ENCODE results near the gene KDM7A. TPM values are rescaled to one million over a fixed set of nuclear protein-coding genes. Genes with fewer than 3 reads are reported as not detected.

Gene KDM7A
- total RNA-seq, 2 experiments from 2014 or later, result 3.3 TPM

DNA sequence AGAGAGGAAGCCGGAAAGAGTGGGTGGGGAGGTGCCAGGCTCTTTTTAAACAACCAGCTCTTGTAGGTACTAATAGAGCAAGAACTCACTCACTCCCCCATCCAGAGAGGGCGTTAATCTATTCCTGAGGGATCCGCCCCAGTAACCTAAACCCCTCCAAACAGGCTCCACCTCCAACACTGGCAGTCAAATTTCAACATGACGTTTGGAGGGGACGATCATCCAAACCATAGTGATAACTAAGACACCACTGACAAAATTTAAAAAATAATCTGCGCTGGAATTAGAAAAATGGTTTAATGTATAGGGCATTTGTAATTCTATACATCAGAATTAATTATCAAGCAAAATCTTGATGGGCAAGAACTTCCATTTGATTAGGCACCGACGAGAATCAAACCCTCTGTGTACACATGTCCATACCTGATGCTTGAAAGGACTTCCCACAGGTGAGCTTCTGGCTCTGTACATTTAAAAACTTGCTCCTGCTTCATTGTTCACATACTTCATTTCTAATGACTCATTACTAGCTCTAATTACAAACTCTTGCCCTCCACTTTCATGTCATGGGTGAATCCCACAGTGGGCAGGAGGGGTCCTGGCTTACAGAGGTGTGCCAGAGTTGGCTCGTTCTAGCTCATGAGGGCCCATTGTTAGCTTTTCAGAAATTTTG lies 20.6 kb upstream of the KDM7A start:
- intact Hi-C loops (cut with micrococcal nuclease; ENCODE audit: unreplicated experiment), result no loop called here

DNA sequence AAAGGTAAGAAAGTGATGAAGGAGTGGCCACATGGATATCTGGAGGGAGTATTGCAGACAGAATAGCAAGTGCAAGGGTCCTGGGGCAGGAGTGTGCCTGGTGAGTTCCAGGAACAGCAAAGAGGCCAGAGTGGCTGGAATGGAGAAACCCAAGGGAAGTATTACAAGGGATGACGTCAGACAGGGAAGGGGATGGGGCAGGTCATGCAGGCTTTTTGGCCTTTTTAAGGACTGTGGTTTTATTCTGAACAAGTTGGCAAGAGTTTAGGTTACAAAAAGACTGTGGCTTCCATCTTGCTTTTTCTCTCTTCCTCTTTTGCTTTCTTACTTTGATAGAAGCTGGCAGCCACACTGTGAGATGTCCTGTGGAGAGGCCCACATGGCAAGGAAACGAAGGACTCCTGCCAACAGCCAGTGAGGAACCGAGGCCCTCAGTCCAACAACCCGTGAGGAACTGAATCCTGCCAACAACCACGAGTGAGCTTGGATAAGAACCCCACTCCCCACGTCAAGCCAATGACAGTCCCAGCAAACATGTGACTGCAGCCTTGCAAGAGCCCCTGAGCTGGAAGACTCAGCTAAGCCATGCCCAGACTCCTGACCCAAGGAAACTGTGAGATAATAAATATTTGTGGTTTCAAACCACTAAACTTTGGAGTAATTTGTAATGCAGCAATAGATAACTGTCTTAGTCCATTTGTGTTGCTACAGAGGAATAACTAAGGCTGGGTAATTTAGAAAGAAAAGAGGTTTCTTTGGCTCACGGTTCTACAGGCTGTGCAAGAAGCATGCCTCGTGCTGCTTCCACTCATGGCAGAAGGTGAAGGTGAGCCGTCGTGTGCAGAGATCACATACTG lies 19.8 kb upstream of the KDM7A start:
- Histone ChIP-seq H3K4me1 (ENCODE audit: insufficient read depth, low read length, poor library complexity, severe bottlenecking) (peaks cover 5% of the 10 kb centered on the region), H3K4me2 (ENCODE audit: low read length) (no peak overlapping the region), H3K79me2 (ENCODE audit: insufficient read depth, low read depth, low read length) (no peaks in the 10 kb centered on the region), H4K20me1 (ENCODE audit: insufficient read depth, low read length) (no peaks in the 10 kb centered on the region), H2AFZ (ENCODE audit: low read length) (no peak overlapping the region), H3K36me3 (ENCODE audit: insufficient read depth, low read length) (no peaks in the 10 kb centered on the region), H3K9me2 (ENCODE audit: insufficient read depth, low read length) (no peaks in the 10 kb centered on the region), H3K27ac (ENCODE audit: low read depth, low read length, poor library complexity, severe bottlenecking) (no peak overlapping the region), H3K4me3 (ENCODE audit: low read depth, low read length, poor library complexity, severe bottlenecking) (no peak overlapping the region), H3K9me3 (ENCODE audit: low read length) (no peaks in the 10 kb centered on the region)
- TF ChIP-seq EZH2phosphoT487 (IDR thresholded peaks at IDR 0.05; ENCODE audit: borderline replicate concordance, low read depth, low read length), result no peak
- TF ChIP-seq, protein P1, sequence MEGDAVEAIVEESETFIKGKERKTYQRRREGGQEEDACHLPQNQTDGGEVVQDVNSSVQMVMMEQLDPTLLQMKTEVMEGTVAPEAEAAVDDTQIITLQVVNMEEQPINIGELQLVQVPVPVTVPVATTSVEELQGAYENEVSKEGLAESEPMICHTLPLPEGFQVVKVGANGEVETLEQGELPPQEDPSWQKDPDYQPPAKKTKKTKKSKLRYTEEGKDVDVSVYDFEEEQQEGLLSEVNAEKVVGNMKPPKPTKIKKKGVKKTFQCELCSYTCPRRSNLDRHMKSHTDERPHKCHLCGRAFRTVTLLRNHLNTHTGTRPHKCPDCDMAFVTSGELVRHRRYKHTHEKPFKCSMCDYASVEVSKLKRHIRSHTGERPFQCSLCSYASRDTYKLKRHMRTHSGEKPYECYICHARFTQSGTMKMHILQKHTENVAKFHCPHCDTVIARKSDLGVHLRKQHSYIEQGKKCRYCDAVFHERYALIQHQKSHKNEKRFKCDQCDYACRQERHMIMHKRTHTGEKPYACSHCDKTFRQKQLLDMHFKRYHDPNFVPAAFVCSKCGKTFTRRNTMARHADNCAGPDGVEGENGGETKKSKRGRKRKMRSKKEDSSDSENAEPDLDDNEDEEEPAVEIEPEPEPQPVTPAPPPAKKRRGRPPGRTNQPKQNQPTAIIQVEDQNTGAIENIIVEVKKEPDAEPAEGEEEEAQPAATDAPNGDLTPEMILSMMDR (conservative IDR thresholded peaks at IDR 0.05; ENCODE audit: low read length), result no peak
- ChIA-PET POLR2A (interaction anchor here (0.7 kb wide), 1 partner anchor 681 kb away, joined by 3 read pairs; no protein-coding TSS in a partner anchor), CTCF (ENCODE audit: unreplicated experiment) (no interaction called here)
- intact Hi-C loops (cut with micrococcal nuclease; ENCODE audit: unreplicated experiment), result no loop called here
- no TSS peak for BruUV-seq (replicated peaks)
- no peak for DNase-seq (ENCODE audit: low spot score)

More for the DNA sequence above, 20.6 kb upstream of the KDM7A start:
- Histone ChIP-seq H3K79me2 (ENCODE audit: insufficient read depth, low read depth, low read length) (no peaks in the 10 kb centered on the region), H3K36me3 (ENCODE audit: insufficient read depth, low read length) (no peaks in the 10 kb centered on the region), H3K27ac (ENCODE audit: low read depth, low read length, poor library complexity, severe bottlenecking) (no peak overlapping the region), H3K9me2 (ENCODE audit: insufficient read depth, low read length) (no peaks in the 10 kb centered on the region), H2AFZ (ENCODE audit: low read length) (no peak overlapping the region), H3K4me3 (ENCODE audit: low read depth, low read length, poor library complexity, severe bottlenecking) (no peak overlapping the region), H3K4me2 (ENCODE audit: low read length) (no peak overlapping the region), H3K9me3 (ENCODE audit: low read length) (no peaks in the 10 kb centered on the region), H3K4me1 (ENCODE audit: insufficient read depth, low read length, poor library complexity, severe bottlenecking) (peaks cover 5% of the 10 kb centered on the region), H4K20me1 (ENCODE audit: insufficient read depth, low read length) (no peaks in the 10 kb centered on the region)
- BruUV-seq (replicated peaks), result no TSS peak
- no peak for TF ChIP-seq EZH2phosphoT487 (IDR thresholded peaks at IDR 0.05; ENCODE audit: borderline replicate concordance, low read depth, low read length)
- TF ChIP-seq, protein P1 (conservative IDR thresholded peaks at IDR 0.05; ENCODE audit: low read length), result no peak
- CTCF ChIA-PET (ENCODE audit: unreplicated experiment), result interaction anchor here (1.3 kb wide), 1 partner anchor 14 kb away, joined by 3 read pairs; no protein-coding TSS in a partner anchor
- DNase-seq (ENCODE audit: low spot score), result no peak
- POLR2A ChIA-PET, result no interaction called here

Data from OCI-LY7 (cell line).